HepG2 (cell line): ENCODE results near the gene SQSTM1. TPM values are rescaled to one million over a fixed set of nuclear protein-coding genes. Genes with fewer than 3 reads are reported as not detected.
A peak's percentile ranks its signal among the peaks of the same experiment; 100 is the strongest.

Source experiments
- ESRRA ChIP-seq: sonication (generic); formaldehyde crosslinking; IDR thresholded peaks from 2 replicates; pipeline ENCODE4 v1.5.1; 2020; ENCODE audit warnings: mild to moderate bottlenecking, low read depth, missing genetic modification reagents
- HOXA7 ChIP-seq: sonication (generic); formaldehyde crosslinking; IDR thresholded peaks from 2 replicates; pipeline ENCODE4 v1.8.1; 2022; ENCODE audit warnings: mild to moderate bottlenecking, missing genetic modification reagents, moderate library complexity
- RBFOX2 ChIP-seq: fragments of 200-400 bp; formaldehyde crosslinking; IDR thresholded peaks from 2 replicates; pipeline ENCODE4 v1.6.1; 2017; ENCODE audit warnings: low read depth, mild to moderate bottlenecking, low read length
- ZFP36L2 ChIP-seq: sonication (generic); formaldehyde crosslinking; IDR thresholded peaks from 2 replicates; pipeline ENCODE4 v1.4.0; 2020; ENCODE audit warnings: missing genetic modification reagents
- ZNF17 ChIP-seq: sonication (generic); formaldehyde crosslinking; IDR thresholded peaks from 2 replicates; pipeline ENCODE4 v1.5.0; 2020; ENCODE audit warnings: mild to moderate bottlenecking, missing genetic modification reagents
- ZNF878 ChIP-seq: sonication (generic); formaldehyde crosslinking; IDR thresholded peaks from 2 replicates; pipeline ENCODE4 v1.8.1; 2023; ENCODE audit warnings: mild to moderate bottlenecking, missing genetic modification reagents, moderate library complexity
- ZSCAN9 ChIP-seq: IDR thresholded peaks from 2 replicates; pipeline ENCODE4 v1.6.1; 2016; ENCODE audit warnings: borderline replicate concordance
- polyA plus RNA-seq, 8 experiments: library from polyadenylated mRNA; depleted of rRNA in 3 of 8; stranded (reverse) in 7 of 8; unstranded in 1 of 8; fragments of >200 nt; fragmentation: Illumina TruSeq in 4 of 8; extraction: Trizol in 4 of 8; gene quantifications; 2 replicates each; pipeline versions ENCODE4 v1.2.1 to v1.2.3, GENCODE V29; 2011 to 2016; ENCODE audit warnings: low read depth in 4 of 8, missing spikeins in 1 of 8, mixed read lengths in 1 of 8; ENCODE audit not compliant: insufficient read depth in 1 of 8
- total RNA-seq, 5 experiments: library from RNA; depleted of rRNA; stranded (reverse); fragments of >200 nt; fragmentation: Illumina TruSeq; extraction: Trizol; gene quantifications; 2 replicates each; pipeline ENCODE4 v1.2.3, GENCODE V29; 2016; ENCODE audit warnings: low read depth in 1 of 5
- TF ChIP-seq, protein P1 (sequence below): sonication (generic); formaldehyde crosslinking; IDR thresholded peaks from 2 replicates; pipeline ENCODE4 v1.4.0; 2020; ENCODE audit warnings: missing genetic modification reagents
- TF ChIP-seq, protein P2 (sequence below): sonication (generic); formaldehyde crosslinking; IDR thresholded peaks from 2 replicates; pipeline ENCODE4 v1.4.0; 2020; ENCODE audit warnings: mild to moderate bottlenecking, missing genetic modification reagents, borderline replicate concordance
- TF ChIP-seq, protein P3 (sequence below): sonication (generic); formaldehyde crosslinking; IDR thresholded peaks from 2 replicates; pipeline ENCODE4 v1.4.0; 2020; ENCODE audit warnings: missing genetic modification reagents
- TF ChIP-seq, protein P4 (sequence below): sonication (generic); formaldehyde crosslinking; IDR thresholded peaks from 2 replicates; pipeline ENCODE4 v1.4.0; 2020; ENCODE audit warnings: mild to moderate bottlenecking, missing genetic modification reagents
- TF ChIP-seq, protein P5 (sequence below): sonication (generic); formaldehyde crosslinking; conservative IDR thresholded peaks from 2 replicates; pipeline ENCODE4 v1.4.0; 2020; ENCODE audit warnings: missing genetic modification reagents
- TF ChIP-seq, protein P6 (sequence below): sonication (generic); formaldehyde crosslinking; IDR thresholded peaks from 2 replicates; pipeline ENCODE4 v1.5.0; 2020; ENCODE audit warnings: missing genetic modification reagents

SQSTM1 gene
- total and polyA plus RNA-seq, 2 of the 13 experiments (the other 11 are each of a cell fraction or from before 2014, with no cell fraction given) = 90.9 to 160 TPM

DNA sequence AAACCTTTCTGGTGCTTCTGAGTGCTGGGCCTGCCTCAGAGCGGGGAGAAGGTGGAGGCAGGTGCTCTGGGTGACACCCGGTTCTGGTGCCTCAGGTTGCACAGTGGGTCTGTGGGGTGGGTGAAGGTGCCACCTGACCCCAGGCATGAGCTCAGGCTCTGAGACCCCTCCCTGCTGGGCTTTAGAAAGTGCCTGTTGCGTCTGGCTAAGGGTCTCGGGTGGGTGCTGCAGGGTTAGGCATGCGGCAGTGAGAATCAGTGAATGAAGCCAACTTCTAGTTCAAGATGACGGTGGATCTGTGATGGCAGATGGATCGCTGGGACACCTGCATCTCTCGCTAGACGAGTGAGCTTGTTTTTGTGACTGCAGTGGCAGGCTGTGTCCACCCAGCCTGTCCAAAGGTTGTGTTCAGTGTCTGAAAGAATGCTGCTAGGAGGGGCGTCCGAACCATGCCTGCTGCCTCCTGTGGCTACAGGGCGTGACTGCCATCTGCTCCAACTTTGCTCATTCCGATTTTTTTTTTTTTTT is 5.0 kb downstream of the SQSTM1 start (continued):
- TF ChIP-seq, protein P1, sequence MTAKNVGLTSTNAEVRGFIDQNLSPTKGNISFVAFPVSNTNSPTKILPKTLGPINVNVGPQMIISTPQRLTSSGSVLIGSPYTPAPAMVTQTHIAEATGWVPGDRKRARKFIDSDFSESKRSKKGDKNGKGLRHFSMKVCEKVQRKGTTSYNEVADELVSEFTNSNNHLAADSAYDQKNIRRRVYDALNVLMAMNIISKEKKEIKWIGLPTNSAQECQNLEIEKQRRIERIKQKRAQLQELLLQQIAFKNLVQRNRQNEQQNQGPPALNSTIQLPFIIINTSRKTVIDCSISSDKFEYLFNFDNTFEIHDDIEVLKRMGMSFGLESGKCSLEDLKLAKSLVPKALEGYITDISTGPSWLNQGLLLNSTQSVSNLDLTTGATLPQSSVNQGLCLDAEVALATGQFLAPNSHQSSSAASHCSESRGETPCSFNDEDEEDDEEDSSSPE = 0 out of 2 replicates have a peak, but pooled peaks have one; percentile 13
- TF ChIP-seq, protein P2, sequence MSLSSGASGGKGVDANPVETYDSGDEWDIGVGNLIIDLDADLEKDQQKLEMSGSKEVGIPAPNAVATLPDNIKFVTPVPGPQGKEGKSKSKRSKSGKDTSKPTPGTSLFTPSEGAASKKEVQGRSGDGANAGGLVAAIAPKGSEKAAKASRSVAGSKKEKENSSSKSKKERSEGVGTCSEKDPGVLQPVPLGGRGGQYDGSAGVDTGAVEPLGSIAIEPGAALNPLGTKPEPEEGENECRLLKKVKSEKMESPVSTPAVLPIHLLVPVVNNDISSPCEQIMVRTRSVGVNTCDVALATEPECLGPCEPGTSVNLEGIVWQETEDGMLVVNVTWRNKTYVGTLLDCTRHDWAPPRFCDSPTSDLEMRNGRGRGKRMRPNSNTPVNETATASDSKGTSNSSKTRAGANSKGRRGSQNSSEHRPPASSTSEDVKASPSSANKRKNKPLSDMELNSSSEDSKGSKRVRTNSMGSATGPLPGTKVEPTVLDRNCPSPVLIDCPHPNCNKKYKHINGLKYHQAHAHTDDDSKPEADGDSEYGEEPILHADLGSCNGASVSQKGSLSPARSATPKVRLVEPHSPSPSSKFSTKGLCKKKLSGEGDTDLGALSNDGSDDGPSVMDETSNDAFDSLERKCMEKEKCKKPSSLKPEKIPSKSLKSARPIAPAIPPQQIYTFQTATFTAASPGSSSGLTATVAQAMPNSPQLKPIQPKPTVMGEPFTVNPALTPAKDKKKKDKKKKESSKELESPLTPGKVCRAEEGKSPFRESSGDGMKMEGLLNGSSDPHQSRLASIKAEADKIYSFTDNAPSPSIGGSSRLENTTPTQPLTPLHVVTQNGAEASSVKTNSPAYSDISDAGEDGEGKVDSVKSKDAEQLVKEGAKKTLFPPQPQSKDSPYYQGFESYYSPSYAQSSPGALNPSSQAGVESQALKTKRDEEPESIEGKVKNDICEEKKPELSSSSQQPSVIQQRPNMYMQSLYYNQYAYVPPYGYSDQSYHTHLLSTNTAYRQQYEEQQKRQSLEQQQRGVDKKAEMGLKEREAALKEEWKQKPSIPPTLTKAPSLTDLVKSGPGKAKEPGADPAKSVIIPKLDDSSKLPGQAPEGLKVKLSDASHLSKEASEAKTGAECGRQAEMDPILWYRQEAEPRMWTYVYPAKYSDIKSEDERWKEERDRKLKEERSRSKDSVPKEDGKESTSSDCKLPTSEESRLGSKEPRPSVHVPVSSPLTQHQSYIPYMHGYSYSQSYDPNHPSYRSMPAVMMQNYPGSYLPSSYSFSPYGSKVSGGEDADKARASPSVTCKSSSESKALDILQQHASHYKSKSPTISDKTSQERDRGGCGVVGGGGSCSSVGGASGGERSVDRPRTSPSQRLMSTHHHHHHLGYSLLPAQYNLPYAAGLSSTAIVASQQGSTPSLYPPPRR (CRISPR knock-in tag) = no peak
- no peak; the same call in 1 of the 2 replicates for TF ChIP-seq ESRRA (CRISPR knock-in tag)
- TF ChIP-seq, protein P3, sequence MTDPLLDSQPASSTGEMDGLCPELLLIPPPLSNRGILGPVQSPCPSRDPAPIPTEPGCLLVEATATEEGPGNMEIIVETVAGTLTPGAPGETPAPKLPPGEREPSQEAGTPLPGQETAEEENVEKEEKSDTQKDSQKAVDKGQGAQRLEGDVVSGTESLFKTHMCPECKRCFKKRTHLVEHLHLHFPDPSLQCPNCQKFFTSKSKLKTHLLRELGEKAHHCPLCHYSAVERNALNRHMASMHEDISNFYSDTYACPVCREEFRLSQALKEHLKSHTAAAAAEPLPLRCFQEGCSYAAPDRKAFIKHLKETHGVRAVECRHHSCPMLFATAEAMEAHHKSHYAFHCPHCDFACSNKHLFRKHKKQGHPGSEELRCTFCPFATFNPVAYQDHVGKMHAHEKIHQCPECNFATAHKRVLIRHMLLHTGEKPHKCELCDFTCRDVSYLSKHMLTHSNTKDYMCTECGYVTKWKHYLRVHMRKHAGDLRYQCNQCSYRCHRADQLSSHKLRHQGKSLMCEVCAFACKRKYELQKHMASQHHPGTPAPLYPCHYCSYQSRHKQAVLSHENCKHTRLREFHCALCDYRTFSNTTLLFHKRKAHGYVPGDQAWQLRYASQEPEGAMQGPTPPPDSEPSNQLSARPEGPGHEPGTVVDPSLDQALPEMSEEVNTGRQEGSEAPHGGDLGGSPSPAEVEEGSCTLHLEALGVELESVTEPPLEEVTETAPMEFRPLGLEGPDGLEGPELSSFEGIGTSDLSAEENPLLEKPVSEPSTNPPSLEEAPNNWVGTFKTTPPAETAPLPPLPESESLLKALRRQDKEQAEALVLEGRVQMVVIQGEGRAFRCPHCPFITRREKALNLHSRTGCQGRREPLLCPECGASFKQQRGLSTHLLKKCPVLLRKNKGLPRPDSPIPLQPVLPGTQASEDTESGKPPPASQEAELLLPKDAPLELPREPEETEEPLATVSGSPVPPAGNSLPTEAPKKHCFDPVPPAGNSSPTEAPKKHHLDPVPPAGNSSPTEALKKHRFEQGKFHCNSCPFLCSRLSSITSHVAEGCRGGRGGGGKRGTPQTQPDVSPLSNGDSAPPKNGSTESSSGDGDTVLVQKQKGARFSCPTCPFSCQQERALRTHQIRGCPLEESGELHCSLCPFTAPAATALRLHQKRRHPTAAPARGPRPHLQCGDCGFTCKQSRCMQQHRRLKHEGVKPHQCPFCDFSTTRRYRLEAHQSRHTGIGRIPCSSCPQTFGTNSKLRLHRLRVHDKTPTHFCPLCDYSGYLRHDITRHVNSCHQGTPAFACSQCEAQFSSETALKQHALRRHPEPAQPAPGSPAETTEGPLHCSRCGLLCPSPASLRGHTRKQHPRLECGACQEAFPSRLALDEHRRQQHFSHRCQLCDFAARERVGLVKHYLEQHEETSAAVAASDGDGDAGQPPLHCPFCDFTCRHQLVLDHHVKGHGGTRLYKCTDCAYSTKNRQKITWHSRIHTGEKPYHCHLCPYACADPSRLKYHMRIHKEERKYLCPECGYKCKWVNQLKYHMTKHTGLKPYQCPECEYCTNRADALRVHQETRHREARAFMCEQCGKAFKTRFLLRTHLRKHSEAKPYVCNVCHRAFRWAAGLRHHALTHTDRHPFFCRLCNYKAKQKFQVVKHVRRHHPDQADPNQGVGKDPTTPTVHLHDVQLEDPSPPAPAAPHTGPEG (CRISPR knock-in tag) = no peak
- no peak for TF ChIP-seq ZSCAN9 (CRISPR knock-in tag)
- TF ChIP-seq, protein P4, sequence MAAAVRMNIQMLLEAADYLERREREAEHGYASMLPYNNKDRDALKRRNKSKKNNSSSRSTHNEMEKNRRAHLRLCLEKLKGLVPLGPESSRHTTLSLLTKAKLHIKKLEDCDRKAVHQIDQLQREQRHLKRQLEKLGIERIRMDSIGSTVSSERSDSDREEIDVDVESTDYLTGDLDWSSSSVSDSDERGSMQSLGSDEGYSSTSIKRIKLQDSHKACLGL (CRISPR knock-in tag) = no peak
- TF ChIP-seq, protein P5, sequence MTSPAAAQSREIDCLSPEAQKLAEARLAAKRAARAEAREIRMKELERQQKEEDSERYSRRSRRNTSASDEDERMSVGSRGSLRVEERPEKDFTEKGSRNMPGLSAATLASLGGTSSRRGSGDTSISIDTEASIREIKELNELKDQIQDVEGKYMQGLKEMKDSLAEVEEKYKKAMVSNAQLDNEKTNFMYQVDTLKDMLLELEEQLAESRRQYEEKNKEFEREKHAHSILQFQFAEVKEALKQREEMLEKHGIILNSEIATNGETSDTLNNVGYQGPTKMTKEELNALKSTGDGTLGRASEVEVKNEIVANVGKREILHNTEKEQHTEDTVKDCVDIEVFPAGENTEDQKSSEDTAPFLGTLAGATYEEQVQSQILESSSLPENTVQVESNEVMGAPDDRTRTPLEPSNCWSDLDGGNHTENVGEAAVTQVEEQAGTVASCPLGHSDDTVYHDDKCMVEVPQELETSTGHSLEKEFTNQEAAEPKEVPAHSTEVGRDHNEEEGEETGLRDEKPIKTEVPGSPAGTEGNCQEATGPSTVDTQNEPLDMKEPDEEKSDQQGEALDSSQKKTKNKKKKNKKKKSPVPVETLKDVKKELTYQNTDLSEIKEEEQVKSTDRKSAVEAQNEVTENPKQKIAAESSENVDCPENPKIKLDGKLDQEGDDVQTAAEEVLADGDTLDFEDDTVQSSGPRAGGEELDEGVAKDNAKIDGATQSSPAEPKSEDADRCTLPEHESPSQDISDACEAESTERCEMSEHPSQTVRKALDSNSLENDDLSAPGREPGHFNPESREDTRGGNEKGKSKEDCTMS (CRISPR knock-in tag) = no peak
- no peak for TF ChIP-seq ZFP36L2 (CRISPR knock-in tag)
- TF ChIP-seq ZNF878 (CRISPR knock-in tag) = no peak
- TF ChIP-seq HOXA7 (CRISPR knock-in tag) = no peak
- TF ChIP-seq, protein P6, sequence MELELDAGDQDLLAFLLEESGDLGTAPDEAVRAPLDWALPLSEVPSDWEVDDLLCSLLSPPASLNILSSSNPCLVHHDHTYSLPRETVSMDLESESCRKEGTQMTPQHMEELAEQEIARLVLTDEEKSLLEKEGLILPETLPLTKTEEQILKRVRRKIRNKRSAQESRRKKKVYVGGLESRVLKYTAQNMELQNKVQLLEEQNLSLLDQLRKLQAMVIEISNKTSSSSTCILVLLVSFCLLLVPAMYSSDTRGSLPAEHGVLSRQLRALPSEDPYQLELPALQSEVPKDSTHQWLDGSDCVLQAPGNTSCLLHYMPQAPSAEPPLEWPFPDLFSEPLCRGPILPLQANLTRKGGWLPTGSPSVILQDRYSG = no peak
- no peak for TF ChIP-seq ZNF17
- TF ChIP-seq RBFOX2 = peak; percentile 51; the same call in 1 of the 2 replicates
